Brain microvascular endothelial cell (primary cell): Measurements from ENCODE around the gene CCDC70.

Source experiments
- DNase-seq: peaks from one replicate; pipeline ENCODE4 v3.0.0-alpha.2; 2020
- H3K27ac ChIP-seq: fragments of 250-450 bp; sonication (Bioruptor Pico); 2 replicates; pipeline ENCODE4 v1.5.1; 2020; ENCODE audit warnings: mild to moderate bottlenecking, moderate library complexity
- H3K27me3 ChIP-seq: fragments of 250-450 bp; sonication (Bioruptor Pico); replicated peaks from 2 replicates; pipeline ENCODE4 v1.5.1; 2020; ENCODE audit warnings: mild to moderate bottlenecking
- H3K36me3 ChIP-seq: fragments of 250-450 bp; sonication (Bioruptor Pico); replicated peaks from 2 replicates; pipeline ENCODE4 v1.5.1; 2020; ENCODE audit warnings: mild to moderate bottlenecking
- H3K4me3 ChIP-seq: 2 replicates; pipeline ENCODE4 v1.5.1; 2011; ENCODE audit warnings: low read depth, mild to moderate bottlenecking, control low read depth, low read length, moderate library complexity
- in situ Hi-C: cut with HindIII; loops from 2 replicates; pipeline ENCODE4 v1.10.0; 2017; ENCODE audit warnings: low sequenced_read_pairs, low pct_ligation_motif_present
- TF ChIP-seq, protein P1 (sequence below): IDR thresholded peaks from 2 replicates; pipeline ENCODE4 v1.5.1; 2011; ENCODE audit warnings: low read depth, mild to moderate bottlenecking, moderate library complexity, low read length, control low read depth, inconsistent platforms; ENCODE audit errors: missing control alignments

CCDC70 gene

DNA sequence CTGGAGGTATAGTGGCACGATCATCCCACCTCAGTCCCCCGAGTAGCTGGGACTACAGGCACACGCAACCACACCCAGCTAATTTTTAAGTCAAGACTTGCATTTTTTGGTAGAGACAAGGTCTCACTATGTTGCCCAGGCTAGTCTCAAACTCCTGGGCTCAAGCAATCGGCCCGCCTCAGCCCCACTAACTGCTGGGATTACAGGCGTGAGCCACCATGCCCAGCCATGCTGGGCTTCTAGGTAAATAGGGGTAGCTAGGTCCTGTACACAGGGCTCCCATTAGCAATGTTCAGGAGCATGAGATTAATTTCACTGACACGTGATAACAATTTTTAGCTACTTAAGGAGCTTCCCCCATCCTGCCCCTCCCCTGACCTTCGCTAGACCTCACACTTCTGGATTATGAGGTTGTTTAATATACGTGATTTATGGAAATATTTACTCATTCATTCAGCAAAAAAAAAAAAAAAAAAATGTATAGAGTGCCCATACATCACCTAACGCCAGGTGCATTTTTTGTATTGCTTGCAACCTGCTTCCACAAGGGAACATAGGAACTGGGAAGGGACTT, 36.0 kb upstream of the CCDC70 start:
- in situ Hi-C loops = no loop called here
- Histone ChIP-seq H3K27me3 (peaks cover 5% of the 10 kb centered on the region), H3K4me3 (no peak overlapping the region), H3K36me3 (no peaks in the 10 kb centered on the region), H3K27ac (no peak overlapping the region)
- TF ChIP-seq, protein P1, sequence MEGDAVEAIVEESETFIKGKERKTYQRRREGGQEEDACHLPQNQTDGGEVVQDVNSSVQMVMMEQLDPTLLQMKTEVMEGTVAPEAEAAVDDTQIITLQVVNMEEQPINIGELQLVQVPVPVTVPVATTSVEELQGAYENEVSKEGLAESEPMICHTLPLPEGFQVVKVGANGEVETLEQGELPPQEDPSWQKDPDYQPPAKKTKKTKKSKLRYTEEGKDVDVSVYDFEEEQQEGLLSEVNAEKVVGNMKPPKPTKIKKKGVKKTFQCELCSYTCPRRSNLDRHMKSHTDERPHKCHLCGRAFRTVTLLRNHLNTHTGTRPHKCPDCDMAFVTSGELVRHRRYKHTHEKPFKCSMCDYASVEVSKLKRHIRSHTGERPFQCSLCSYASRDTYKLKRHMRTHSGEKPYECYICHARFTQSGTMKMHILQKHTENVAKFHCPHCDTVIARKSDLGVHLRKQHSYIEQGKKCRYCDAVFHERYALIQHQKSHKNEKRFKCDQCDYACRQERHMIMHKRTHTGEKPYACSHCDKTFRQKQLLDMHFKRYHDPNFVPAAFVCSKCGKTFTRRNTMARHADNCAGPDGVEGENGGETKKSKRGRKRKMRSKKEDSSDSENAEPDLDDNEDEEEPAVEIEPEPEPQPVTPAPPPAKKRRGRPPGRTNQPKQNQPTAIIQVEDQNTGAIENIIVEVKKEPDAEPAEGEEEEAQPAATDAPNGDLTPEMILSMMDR = no peak
- DNase-seq = no peak

DNA sequence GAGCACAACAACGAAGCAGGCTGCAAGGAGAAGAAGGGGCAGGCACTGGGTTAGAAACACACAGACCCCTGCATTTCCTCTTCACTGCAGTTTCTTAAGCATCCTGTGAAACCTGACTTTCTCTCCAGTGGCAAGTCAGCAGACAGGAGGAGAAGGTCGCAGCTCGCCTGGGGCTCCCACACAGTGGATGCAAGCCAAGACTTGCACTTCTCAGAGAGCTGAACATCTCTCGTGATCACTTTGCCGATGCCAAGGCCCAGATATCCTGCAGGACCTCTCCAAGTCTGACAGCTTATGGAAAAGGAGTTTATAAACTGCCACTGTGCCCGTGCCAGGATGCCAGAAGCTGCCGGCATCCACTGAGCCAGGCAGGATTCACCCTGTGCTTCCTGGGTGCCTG, 35.2 kb upstream of the CCDC70 start:
- DNase-seq = no peak
- Histone ChIP-seq H3K36me3 (no peaks in the 10 kb centered on the region), H3K4me3 (no peak overlapping the region), H3K27ac (no peak overlapping the region), H3K27me3 (peaks cover 5% of the 10 kb centered on the region)
- TF ChIP-seq, protein P1 = no peak
- in situ Hi-C loops = no loop called here

DNA sequence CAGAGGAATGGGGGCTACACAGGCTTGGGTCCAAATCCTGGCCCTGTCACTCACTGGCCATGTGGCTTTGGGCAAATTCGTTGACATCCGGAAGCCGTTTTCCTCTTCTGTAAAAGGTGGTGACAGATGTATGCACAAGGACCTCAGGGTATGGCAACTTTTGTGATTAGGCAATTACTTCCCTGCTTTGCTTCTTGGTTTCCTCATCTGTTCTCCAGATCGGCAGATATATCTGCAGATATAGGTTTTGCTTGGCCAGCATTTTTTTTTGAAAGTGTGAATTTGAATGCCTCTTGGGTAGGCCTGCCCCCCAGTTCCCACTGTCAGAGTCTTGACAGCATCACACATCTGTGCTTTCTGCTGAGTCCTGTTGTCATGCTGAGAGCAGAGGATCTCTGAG, 34.5 kb upstream of the CCDC70 start:
- DNase-seq = no peak
- H3K27ac ChIP-seq = no peak overlapping the region
- H3K4me3 ChIP-seq = no peak overlapping the region
- no peaks in the 10 kb centered on the region for H3K36me3 ChIP-seq
- TF ChIP-seq, protein P1 = no peak
- H3K27me3 ChIP-seq = peaks cover 5% of the 10 kb centered on the region
- in situ Hi-C loops = no loop called here

DNA sequence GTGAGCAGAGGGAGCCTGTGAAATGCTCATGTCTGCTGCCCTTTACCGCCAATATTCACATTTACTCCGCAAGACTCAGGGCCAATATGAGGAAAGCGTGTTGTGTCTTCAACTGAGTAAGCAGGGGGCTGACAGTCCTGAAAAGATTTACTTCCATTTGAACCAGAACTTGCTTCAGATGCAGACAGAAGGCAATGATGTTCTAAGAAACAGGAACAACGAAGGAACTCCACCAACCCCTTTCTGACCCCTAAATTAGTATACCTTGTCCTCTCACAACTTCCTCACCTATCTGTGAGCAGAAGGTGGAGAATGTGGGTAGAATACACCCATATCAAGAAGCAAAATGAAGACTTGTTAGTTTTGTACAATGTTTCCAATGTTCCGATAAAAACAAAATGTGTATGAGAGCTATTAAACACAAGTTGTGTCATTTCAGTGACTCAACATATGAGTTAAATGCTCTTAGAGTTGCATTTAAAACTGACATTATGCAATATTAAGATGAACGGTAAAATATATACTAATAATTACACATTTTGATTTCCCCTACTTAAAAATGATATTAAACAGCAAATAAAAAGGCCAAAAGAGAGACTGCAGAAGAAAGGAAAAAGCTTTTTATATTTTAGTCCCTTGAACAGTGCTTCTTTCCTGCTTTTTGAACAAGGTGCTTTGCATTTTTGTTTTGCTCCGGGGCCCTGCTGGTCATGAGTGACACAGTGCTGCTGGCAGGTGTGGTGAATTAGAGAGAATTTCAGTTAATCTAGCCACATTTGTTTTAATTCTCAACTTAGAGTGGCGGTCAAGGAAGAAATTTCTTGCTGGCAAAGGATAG, 32.8 kb upstream of the CCDC70 start:
- TF ChIP-seq, protein P1 = no peak
- Histone ChIP-seq H3K36me3 (no peaks in the 10 kb centered on the region), H3K27me3 (peaks cover 5% of the 10 kb centered on the region), H3K27ac (no peak overlapping the region), H3K4me3 (no peak overlapping the region)
- no peak for DNase-seq
- in situ Hi-C loops = no loop called here

DNA sequence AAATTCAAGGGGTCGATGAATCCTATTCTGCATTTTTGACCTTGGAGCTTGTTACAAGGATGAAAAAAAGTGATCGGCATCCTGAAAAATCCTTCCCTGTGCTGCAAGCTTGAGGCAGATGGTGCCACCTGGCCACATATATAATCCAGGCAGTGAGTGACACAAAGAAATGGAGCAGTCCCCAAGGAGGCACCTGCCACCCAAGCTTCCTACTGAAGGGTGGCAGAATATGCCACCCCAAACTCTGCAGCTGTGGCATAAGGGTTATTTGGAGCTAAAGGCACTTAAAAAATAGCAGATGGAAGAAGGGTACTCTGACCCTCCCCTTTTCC, 32.2 kb upstream of the CCDC70 start:
- peaks cover 5% of the 10 kb centered on the region for H3K27me3 ChIP-seq
- no peak overlapping the region for H3K4me3 ChIP-seq
- DNase-seq = no peak
- in situ Hi-C loops = no loop called here
- H3K36me3 ChIP-seq = no peaks in the 10 kb centered on the region
- no peak overlapping the region for H3K27ac ChIP-seq
- TF ChIP-seq, protein P1 = no peak
